Activated CD4-positive, alpha-beta T cell treated with anti-CD3 and anti-CD28 coated beads, Interleukin-2, amount 50 U/mL, for 48 hours (primary cell): Measurements from ENCODE around the gene SELENBP1.
A peak's percentile ranks its signal among the peaks of the same experiment; 100 is the strongest.

ENCODE experiments used
- DNase-seq, 2 experiments: peaks; one replicate each; pipeline ENCODE4 v3.0.0-alpha.2; 2020

The SELENBP1 gene

GRCh38 chr1:151342021-151342420 is 30.5 kb downstream of the SELENBP1 start:
- DNase-seq, result no peak

GRCh38 chr1:151340870-151341754 is 31.4 kb downstream of the SELENBP1 start:
- peak; percentile 19 to 42 for DNase-seq

DNA sequence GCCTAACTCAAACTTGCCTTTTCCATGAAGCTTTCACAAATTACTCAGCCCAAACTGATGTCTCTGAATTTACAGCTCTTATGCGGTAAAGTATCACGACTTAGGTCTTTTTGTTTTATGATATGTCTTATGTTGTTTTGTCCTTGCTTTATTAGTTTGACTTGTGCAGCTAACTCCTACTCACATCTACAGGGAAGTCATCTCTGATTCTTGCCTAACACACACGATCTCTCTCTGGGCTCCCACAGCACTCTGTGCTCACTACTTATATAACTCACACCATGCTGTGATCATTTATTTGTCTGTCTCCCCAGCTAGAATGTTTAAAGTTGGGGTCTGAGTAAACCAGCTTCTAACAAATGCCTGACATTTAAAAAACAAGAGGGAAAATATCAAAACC is 35.9 kb downstream of the SELENBP1 start:
- DNase-seq, result no peak

- no peak for DNase-seq
These were observed 37.7 kb downstream of the SELENBP1 start for GRCh38 chr1:151334822-151335221.

DNA sequence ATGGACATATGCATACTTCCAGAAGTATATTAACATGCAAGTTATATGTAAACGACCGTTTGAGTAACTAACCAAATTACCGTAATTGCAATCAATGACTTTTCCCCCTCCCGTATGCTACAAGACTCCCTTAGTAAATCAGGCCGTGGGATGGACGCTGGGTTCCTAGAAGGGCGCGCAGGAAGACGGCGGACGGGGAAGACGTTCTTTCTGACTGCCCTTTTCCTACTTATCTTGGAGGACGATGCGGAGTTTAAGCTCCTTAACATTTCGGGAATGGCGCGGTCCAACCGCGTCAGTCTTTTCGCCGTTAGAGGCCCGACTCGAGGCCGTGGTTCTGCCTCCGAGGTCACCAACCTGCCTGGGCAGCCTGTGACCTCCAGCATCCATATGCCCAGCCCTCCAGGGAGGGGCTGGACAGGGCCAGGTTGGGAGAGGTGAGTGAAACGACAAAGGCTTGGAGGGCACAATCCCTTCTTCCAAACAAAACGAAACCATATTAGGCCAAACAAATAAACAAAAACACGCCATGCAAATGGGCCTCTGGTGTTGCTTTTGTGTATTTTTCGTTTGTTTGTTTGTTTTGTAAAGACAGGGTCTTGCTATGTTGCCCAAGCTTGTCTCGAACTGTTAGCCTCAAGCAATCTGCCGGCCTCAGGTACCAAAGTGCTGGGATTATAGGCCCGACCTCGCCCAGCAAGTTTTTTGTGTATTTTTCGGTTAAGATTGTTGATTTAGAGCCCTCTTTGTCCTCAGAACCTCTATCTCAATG is 44.4 kb downstream of the SELENBP1 start:
- peak; percentile 17 to 25 for DNase-seq

GRCh38 chr1:151327223-151327902 is 45.1 kb downstream of the SELENBP1 start, which contains the start of gene PI4KB:
Gene PI4KB, minus strand, starts transcription at chr1:151327416. Its CDS starts 10,935 bp downstream, at chr1:151316481.
- DNase-seq, result peak; percentile 90 to 93

GRCh38 chr1:151326619-151327222 is 45.8 kb downstream of the SELENBP1 start:
- DNase-seq, result peak; percentile 68 to 76

- DNase-seq, result no peak
These were observed 46.7 kb downstream of the SELENBP1 start for GRCh38 chr1:151325646-151326429.

DNA sequence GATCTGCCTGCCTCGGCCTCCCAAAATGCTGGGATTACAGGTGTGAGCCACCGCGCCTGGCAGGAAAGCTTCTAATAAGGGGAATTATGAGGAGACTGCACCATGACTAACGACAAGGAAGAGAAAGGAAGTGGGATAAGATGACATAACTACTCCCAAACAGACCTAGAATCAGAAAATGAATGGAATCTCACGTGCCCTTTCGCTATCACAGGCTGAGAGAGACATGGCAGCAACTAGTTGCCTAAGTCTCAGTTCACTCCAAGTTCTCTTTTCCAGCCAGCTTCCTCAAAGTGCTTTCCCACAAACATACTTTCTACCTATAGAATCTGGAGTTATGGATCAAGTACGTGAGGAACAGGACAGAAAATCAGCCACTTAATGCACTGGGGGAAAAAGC is 47.3 kb downstream of the SELENBP1 start:
- DNase-seq, result no peak

DNA sequence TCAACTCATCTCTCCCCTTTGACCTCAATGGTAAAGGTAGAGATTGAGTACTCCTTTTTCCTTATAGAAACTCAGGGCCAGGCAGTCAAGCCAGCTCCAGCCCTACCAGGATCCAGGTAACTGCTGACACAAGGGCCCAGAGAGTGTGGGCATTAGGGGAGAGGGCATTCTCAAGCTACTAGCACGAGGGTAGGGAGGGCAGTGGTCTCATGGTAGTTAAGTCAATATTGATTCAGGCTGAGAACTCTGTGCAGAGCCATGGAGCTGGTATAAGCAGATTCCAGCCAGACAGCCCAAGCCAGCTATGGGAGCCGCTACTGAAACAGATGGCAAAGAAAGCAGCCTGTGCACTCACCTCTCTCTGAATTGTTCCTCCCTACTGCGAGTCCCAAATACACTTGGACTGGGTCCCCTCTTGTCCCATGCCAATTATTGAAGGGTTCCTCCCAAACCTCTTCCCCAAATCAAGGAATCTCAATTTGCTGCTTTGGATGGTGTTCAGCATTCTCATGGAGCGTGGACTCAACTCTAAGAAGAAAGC is 48.0 kb downstream of the SELENBP1 start:
- no peak for DNase-seq

GRCh38 chr1:151318975-151319374 is 53.5 kb downstream of the SELENBP1 start:
- DNase-seq, result no peak

- DNase-seq, result no peak
These were observed 56.8 kb downstream of the SELENBP1 start for GRCh38 chr1:151315565-151316235.
